ENCODE results near the gene TMEM255B.
"Not testable (repeated sequence)": the region's sequence is repeated elsewhere in the genome, so short reads cannot be mapped to it uniquely, and the experiment has no call there.

The TMEM255B gene

GRCh38 chr13:113817860-113818691, 59.0 kb downstream of the TMEM255B start:
- no peak for DNase-seq (ENCODE audit: low spot score)

- no peak for DNase-seq (ENCODE audit: low spot score)
Observed at GRCh38 chr13:113818700-113819295, 59.8 kb downstream of the TMEM255B start.

DNA sequence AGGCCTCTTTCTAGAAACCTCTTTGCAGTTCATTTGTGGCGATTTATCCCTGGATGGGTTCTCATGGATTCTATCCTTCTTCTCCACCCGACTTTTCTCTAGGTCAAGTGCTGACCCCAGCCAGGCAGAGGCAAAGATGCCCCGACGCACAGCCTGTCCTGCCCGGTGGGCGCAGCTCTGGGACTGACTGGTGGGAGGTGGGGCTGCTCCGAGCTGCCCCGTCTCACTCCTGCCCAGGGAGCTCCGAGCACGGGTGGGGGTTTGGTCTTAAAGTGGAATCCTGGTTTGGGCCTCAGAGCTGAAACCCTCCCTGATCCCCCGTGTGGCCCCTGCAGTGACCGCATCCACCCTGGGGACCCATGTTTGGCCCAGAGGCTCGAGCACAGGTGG, 60.3 kb downstream of the TMEM255B start:
- no peak for DNase-seq (ENCODE audit: low spot score)

- no peak for DNase-seq (ENCODE audit: low spot score)
Observed at GRCh38 chr13:113819731-113820715, 61.0 kb downstream of the TMEM255B start.

DNA sequence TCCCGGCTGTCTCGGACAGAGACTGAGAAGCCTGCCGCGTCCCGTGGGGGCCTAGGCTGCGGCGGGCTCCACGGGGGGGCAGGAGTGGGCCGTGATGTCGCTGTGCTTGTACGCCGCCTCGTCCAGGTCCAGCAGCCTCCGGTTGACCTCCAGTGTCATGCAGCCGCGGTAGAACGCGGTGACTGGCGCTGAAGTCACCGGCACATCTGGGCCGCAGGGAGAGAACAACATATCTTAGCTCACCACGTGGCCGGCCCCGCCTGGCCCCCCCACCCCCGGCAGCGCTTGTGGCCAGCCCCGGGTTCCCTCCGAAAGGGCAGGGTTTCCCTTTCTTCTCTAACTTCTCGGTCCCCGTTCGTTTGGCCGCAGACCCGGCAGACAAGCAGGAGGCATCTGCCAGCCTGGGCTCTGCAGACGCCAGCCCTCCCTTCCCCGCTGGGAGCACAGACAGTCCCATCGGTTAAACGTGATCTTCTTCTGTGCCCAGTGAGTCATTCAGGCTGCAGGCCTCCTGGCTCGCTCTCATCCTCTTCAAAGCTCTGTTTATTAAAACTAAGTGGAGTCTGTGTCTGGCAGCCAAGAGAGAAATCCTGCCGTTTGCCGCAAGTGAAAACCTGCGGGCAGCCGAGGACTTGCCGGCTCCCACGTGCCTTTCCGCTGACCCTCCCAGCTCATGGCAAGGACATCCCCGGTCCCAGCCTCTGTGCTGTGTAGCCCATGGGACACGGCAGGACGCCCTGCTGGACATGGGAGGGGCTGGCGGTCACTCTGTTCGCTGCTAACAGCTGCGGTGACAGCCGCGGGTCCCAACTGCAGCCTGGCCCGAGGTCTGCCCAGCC, 62.0 kb downstream of the TMEM255B start:
- DNase-seq (ENCODE audit: low spot score), result peak; percentile 96

DNA sequence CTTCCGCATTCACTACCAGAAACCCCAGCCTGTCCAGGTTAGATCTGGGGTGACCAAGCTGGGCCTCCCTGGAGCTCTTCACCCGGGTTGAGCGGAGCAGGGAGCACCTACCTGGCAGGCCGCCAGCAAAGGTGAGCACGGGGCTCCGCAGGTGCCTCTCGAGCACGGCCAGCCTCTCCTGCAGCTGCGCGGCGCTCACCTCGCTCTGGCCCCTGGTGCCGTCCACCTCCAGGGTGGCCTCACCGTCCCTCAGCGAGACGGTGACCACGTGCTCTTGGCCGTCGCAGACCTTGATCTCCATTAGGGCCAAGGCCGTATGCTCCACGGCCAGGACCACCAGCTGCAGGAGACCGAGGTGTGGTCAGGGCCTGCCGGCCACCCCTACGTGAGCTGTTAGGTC, 62.8 kb downstream of the TMEM255B start:
- DNase-seq (ENCODE audit: low spot score), result no peak

- no peak for DNase-seq (ENCODE audit: low spot score)
Observed at GRCh38 chr13:113822266-113822665, 63.2 kb downstream of the TMEM255B start.

DNA sequence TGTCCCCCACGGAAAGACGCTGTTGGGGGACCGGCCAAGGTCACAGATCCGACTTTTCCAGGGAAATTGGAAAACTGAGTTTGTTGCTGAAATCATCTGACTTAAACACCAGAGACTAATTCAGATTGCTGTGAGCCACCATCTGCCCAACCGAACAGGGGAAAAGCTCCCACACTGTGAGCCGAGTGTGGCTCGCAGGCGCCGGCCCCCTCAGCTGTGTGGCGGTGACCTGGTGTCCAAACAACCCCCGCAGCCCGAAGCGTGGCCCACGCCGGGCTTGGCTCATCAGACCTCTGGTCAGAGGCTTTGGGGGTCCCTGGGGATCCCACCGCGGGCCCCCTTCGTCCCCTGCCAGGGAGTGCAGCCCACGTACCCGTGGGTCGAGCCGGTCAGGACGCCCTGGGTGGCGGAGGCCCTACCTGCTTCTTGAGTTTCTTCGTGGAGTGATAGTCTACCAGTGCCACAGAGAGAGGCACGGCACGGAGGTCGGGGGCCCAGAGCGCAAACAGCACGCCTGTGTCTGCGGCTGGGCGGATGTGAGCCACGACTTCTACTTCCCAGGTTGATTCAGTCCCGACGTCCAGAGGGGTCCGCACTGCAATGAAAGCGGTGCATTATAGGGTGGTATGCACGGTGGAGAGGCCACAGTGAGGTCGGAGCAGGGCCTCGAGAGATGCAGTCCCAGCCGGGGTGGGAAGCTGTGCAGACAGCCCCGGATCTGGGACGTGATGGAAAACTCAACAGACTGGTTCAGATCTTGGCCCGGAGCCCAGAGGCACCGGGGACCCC, 64.1 kb downstream of the TMEM255B start:
- no peak for DNase-seq (ENCODE audit: low spot score)

DNA sequence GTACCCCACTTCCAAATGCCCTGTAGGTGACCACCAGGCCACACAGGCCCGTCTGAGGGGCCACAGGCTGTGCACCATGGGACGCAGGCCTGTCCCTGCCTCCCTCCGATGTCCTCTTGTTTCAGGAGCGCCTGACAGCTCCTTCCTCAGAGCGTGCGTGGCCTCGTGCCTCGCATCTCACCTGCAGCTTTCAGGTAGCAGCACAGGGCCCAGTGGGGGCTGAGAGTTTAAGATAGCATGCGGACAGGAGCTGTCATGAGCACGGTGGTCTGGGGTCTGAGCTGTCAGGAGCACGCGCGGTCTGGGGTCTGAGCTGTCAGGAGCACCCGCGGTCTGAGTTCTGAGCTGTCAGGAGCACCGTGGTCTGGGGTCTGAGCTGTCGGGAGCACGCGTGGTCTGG, 64.7 kb downstream of the TMEM255B start:
- no peak for DNase-seq (ENCODE audit: low spot score)

GRCh38 chr13:113825841-113826240, 66.8 kb downstream of the TMEM255B start:
- no peak for DNase-seq (ENCODE audit: low spot score)

- DNase-seq (ENCODE audit: low spot score), result not testable (repeated sequence)
Observed at GRCh38 chr13:113826446-113826845, 67.4 kb downstream of the TMEM255B start.

DNA sequence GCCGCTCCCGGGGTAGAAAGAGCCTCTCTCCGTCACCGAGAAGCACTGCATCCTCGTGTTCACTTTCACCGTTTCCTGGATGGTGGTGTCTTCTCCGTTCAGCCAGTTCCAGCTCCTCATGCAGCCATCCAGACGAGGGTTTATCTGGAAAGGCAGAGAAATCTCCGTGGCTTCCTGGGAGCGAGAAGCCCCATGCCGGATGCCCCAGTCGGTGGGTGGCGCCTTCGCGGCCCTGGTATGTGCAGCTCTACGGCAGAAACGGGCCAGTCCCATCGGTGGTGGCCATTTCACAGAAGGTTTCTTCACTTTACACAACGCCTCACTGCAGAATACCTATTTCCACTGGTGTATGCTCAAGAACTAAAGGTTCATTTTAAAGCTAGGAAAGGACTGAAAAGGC, 68.0 kb downstream of the TMEM255B start:
- DNase-seq (ENCODE audit: low spot score), result no peak

- DNase-seq (ENCODE audit: low spot score), result no peak
Observed at GRCh38 chr13:113828282-113828825, 69.3 kb downstream of the TMEM255B start.

GRCh38 chr13:113830426-113830950, 71.5 kb downstream of the TMEM255B start:
- not testable (repeated sequence) for DNase-seq (ENCODE audit: low spot score)

- no peak for DNase-seq (ENCODE audit: low spot score)
Observed at GRCh38 chr13:113831061-113831460, 72.0 kb downstream of the TMEM255B start.

- DNase-seq (ENCODE audit: low spot score), result no peak
Observed at GRCh38 chr13:113832205-113832604, 73.2 kb downstream of the TMEM255B start.

DNA sequence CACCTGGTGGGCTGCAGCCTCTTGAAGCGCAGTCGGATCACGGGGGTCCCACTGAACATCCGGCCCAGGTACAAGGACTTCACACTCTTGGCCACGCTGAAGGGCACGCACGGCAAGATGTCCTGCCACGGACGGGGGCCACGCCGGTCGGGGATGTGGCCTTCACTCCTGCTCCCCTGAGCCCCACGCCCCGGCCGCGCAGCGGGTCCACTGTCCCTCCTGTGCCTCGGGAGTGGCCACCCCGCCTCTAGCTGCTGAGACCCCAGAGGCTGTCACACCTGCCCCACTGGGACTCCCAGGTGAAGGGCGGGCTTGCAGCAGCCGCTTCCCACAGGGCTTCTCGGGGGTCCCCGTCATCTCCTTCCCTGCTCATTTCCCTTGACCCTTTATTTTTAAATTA, 73.6 kb downstream of the TMEM255B start:
- DNase-seq (ENCODE audit: low spot score), result no peak

GRCh38 chr13:113833111-113833830, 74.2 kb downstream of the TMEM255B start:
- DNase-seq (ENCODE audit: low spot score), result no peak

DNA sequence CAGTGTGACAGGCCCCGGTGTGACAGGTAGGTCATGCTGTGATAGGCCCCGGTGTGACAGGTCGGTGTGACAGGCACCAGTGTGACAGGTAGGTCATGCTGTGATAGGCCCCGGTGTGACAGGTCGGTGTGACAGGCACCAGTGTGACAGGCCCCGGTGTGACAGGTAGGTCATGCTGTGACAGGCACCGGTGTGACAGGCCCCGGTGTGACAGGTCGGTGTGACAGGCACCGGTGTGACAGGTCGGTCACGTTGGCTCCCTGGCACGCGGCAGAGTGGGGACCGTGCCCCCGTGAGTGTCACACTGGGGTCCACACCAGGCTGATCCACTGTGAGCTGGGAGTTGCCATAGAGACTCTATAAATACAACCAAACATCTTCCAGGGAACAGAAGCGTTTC, 75.0 kb downstream of the TMEM255B start:
- DNase-seq (ENCODE audit: low spot score), result not testable (repeated sequence)
